A549 (cell line): ENCODE data around the gene PRDM15. TPM values are rescaled to one million over a fixed set of nuclear protein-coding genes. Genes with fewer than 3 reads are reported as not detected.

ENCODE experiments used
- ATAC-seq, 2 experiments: fragments of 200-7000 bp in 1 of 2; fragments of >200 bp in 1 of 2; cut with Nextera tagmentation in 1 of 2; cut with Tn5 transposase in 1 of 2; 3 replicates each; pipeline versions ENCODE4 v1.8.0 to v1.9.1; 2018 to 2020; ENCODE audit warnings: mild to moderate bottlenecking in 1 of 2, moderate library complexity in 1 of 2
- CTCF ChIA-PET: fragments of 300-600 bp; sonication (Branson Sonifier 250); formaldehyde crosslinking; extraction: SDS; loops from one replicate; lab custom pipeline; 2021; ENCODE audit warnings: antibody characterized with exemption, inconsistent platforms; lab: Yijun Ruan, JAX
- POLR2A ChIA-PET: fragments of 350-600 bp; formaldehyde crosslinking; extraction: SDS; loops from one replicate; lab custom pipeline; 2021; ENCODE audit warnings: antibody characterized with exemption, inconsistent platforms; lab: Yijun Ruan, JAX
- DNase-seq, 2 experiments: peaks; one replicate each; pipeline versions ENCODE4 v3.0.0 to v3.0.0-alpha.2; 2011 to 2016; ENCODE audit warnings: low read depth in 1 of 2, low spot score in 1 of 2
- FAIRE-seq: peaks from 2 replicates; lab custom pipeline; 2011; peaks lifted over from hg19 to GRCh38; lab: Jason Lieb, UNC
- H3K27ac ChIP-seq, 2 experiments: fragments of >200 bp; sonication (Bioruptor Twin); formaldehyde crosslinking; 3 replicates each; pipeline ENCODE4 v1.5.1; 2016 to 2017
- H3K4me1 ChIP-seq: fragments of >200 bp; sonication (Bioruptor Twin); formaldehyde crosslinking; 3 replicates; pipeline ENCODE4 v1.6.1; 2016
- H3K4me2 ChIP-seq: fragments of >200 bp; sonication (Bioruptor Twin); formaldehyde crosslinking; 3 replicates; pipeline ENCODE4 v1.6.1; 2016
- H3K4me3 ChIP-seq: fragments of >200 bp; sonication (Bioruptor Twin); formaldehyde crosslinking; 3 replicates; pipeline ENCODE4 v1.5.1; 2016
- H3K9me3 ChIP-seq: fragments of >200 bp; sonication (Bioruptor Twin); formaldehyde crosslinking; 3 replicates; pipeline ENCODE4 v1.6.1; 2016
- ELK1 ChIP-seq: fragments of 150-350 bp; IDR thresholded peaks from 2 replicates; pipeline ENCODE4 v1.6.1; 2014; ENCODE audit warnings: low read depth, mild to moderate bottlenecking, low read length
- FOSB ChIP-seq: fragments of 250-450 bp; sonication (Bioruptor Pico); IDR thresholded peaks from 2 replicates; pipeline ENCODE4 v1.5.0; 2020; ENCODE audit warnings: mild to moderate bottlenecking, moderate library complexity
- HES2 ChIP-seq: fragments of >200 bp; sonication (Bioruptor Twin); formaldehyde crosslinking; IDR thresholded peaks from 2 replicates; pipeline ENCODE4 v1.6.1; 2016
- HMGXB4 ChIP-seq: fragments of 250-450 bp; sonication (Bioruptor Pico); IDR thresholded peaks from 2 replicates; pipeline ENCODE4 v1.5.0; 2021; ENCODE audit warnings: mild to moderate bottlenecking, moderate library complexity, borderline replicate concordance
- HOXA7 ChIP-seq: fragments of 250-450 bp; sonication (Bioruptor Pico); IDR thresholded peaks from 2 replicates; pipeline ENCODE4 v1.5.0; 2020; ENCODE audit warnings: mild to moderate bottlenecking, moderate library complexity
- PHF8 ChIP-seq: fragments of 200-600 bp; sonication (generic); IDR thresholded peaks from 2 replicates; pipeline ENCODE4 v1.6.1; 2016; ENCODE audit warnings: low read depth, mild to moderate bottlenecking, antibody characterized with exemption, moderate library complexity, borderline replicate concordance
- POLR2A ChIP-seq: IDR thresholded peaks from 2 replicates; pipeline ENCODE4 v1.6.1; 2012; ENCODE audit warnings: mild to moderate bottlenecking, low read length
- RARB ChIP-seq: fragments of 250-450 bp; sonication (Bioruptor Pico); IDR thresholded peaks from 2 replicates; pipeline ENCODE4 v1.8.0; 2021; ENCODE audit warnings: mild to moderate bottlenecking, moderate library complexity
- TFCP2L1 ChIP-seq: fragments of 250-450 bp; sonication (Bioruptor Pico); IDR thresholded peaks from 2 replicates; pipeline ENCODE4 v1.5.0; 2021; ENCODE audit warnings: mild to moderate bottlenecking
- USF2 ChIP-seq: fragments of 450-650 bp; IDR thresholded peaks from 2 replicates; pipeline ENCODE4 v1.6.1; 2014; ENCODE audit warnings: antibody characterized with exemption
- ZFP36 ChIP-seq: fragments of 450-650 bp; IDR thresholded peaks from 2 replicates; pipeline ENCODE4 v1.6.1; 2014; ENCODE audit warnings: borderline replicate concordance; ENCODE audit not compliant: partially characterized antibody
- ZNF302 ChIP-seq: fragments of 250-450 bp; sonication (Bioruptor Pico); IDR thresholded peaks from 2 replicates; pipeline ENCODE4 v1.9.0; 2021; ENCODE audit warnings: inconsistent platforms, mild to moderate bottlenecking, moderate library complexity
- WGBS: methylation state at CpG from one replicate; pipeline ENCODE4 v1.1.6; 2017; ENCODE audit errors: missing lambda C conversion rate; 5-methylcytosine and 5-hydroxymethylcytosine counted together
- polyA plus RNA-seq, 4 experiments: library from polyadenylated mRNA; depleted of rRNA in 3 of 4; stranded (reverse); fragments of >200 nt; fragmentation: RNase III in 1 of 4; extraction: RNeasy Plus Mini Kit Qiagen cat#74134 plus additional on column Dnase treatment in 1 of 4; gene quantifications; 2 replicates in 3 of 4; 3 replicates in 1 of 4; pipeline ENCODE4 v1.2.3, GENCODE V29; 2011 to 2017

Gene PRDM15
- polyA plus RNA-seq, 2 of the 4 experiments (the other 2 are of a cell fraction) = 4.5 to 6.1 TPM

- peaks cover 4% of the 10 kb centered on the region; the same call in 1 of the 3 replicates for H3K4me1 ChIP-seq
- ChIA-PET POLR2A (no interaction called here), CTCF (interaction anchor here (1.7 kb wide), 1 partner anchor 259 kb away, joined by 4 read pairs; no protein-coding TSS in a partner anchor)
- H3K27ac ChIP-seq = no peak overlapping the region
- H3K4me3 ChIP-seq = no peak overlapping the region
- no peak for DNase-seq
- WGBS = 87% methylated on average over 13 of the region's 14 CpGs
- FAIRE-seq = no peak
- H3K9me3 ChIP-seq = no peaks in the 10 kb centered on the region
- no peak for TF ChIP-seq ELK1
- no peak for TF ChIP-seq FOSB (CRISPR knock-in tag)
- TF ChIP-seq USF2 = no peak
- no peak for TF ChIP-seq ZNF302 (CRISPR knock-in tag)
- TF ChIP-seq POLR2A = no peak
- no peak for TF ChIP-seq HMGXB4 (CRISPR knock-in tag)
- TF ChIP-seq RARB (CRISPR knock-in tag) = no peak
- no peak for TF ChIP-seq HES2
- no peak for TF ChIP-seq PHF8
- no peak overlapping the region for H3K4me2 ChIP-seq
- ATAC-seq = no peak
Measured at GRCh38 chr21:41857771-41858300, 21.3 kb downstream of the PRDM15 start.

GRCh38 chr21:41856572-41856971 lies 22.6 kb downstream of the PRDM15 start:
- TF ChIP-seq ELK1 = no peak
- no peak for DNase-seq
- ChIA-PET POLR2A (no interaction called here), CTCF (interaction anchor here (1.2 to 1.7 kb wide), 2 partner anchors 78 to 260 kb away, joined by 3 to 4 read pairs; no protein-coding TSS in a partner anchor)
- no peak for ATAC-seq
- 93% methylated on average over 10 of the region's 10 CpGs for WGBS
- no peak for FAIRE-seq
- Histone ChIP-seq H3K27ac (no peak overlapping the region), H3K9me3 (no peaks in the 10 kb centered on the region), H3K4me1 (no peaks in the 10 kb centered on the region), H3K4me2 (no peak overlapping the region), H3K4me3 (no peak overlapping the region)

- DNase-seq = no peak
- CTCF ChIA-PET = no interaction called here
- Histone ChIP-seq H3K9me3 (no peaks in the 10 kb centered on the region), H3K4me1 (0 out of 3 replicates have a peak, but pooled peaks cover 1% of the 10 kb centered on the region), H3K27ac (no peak overlapping the region), H3K4me3 (no peak overlapping the region), H3K4me2 (no peak overlapping the region)
- WGBS = 91% methylated on average over 11 of the region's 31 CpGs
- FAIRE-seq = no peak
- TF ChIP-seq ZFP36 = no peak
- no peak for TF ChIP-seq HOXA7
- no peak for TF ChIP-seq TFCP2L1
- no peak for TF ChIP-seq ELK1
- POLR2A ChIA-PET = no interaction called here
- ATAC-seq = no peak
Measured at GRCh38 chr21:41854426-41854995, 24.6 kb downstream of the PRDM15 start.
